Right lobe of liver (tissue), 4 donors: ENCODE measurements around the gene RAI1.

Source experiments
- CTCF ChIP-seq, 4 donors: fragments of 200-600 bp in 3 of 4; fragments of 450-650 bp in 1 of 4; IDR thresholded peaks; one replicate each; pipeline versions ENCODE4 v1.5.1 to v1.8.0; 2016 to 2022; ENCODE audit warnings: antibody characterized with exemption in 4 of 4, mild to moderate bottlenecking in 2 of 4
- POLR2A ChIP-seq: fragments of 450-650 bp; IDR thresholded peaks from one replicate; pipeline ENCODE4 v1.6.1; 2017; ENCODE audit warnings: antibody characterized with exemption, mild to moderate bottlenecking
- donor health status: DM: no; HTN: no; CAD: no.
- donor health status: DM: no; HTN: no; CAD: no.
- donor health status: DM: no; HTN: yes; CAD: no.

DNA sequence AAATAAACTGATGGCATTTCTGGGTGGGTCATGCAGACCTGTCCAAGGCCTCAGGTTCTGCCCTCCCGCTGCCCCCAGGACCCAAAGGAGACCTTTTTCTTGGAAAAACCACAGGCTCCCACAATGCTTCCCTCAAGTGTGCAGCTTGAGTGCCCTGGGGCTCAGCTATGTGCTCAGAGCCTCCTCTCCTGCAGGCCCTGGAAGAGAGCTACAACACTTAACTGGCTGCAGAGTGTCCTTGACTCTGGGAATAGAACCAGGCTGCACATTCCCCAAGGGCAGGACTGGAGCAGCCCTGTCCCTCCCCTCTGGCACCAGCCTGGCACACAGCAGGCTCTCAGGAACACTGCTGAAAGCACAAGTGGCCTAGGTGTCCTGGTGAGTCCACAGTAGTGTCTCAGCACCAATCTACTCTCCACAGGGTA is 160.4 kb downstream of the RAI1 start:
- TF ChIP-seq POLR2A (no peak), CTCF (IDR thresholded peaks at IDR 0.05) (no peak)
